Epithelial cell of proximal tubule (primary cell): ENCODE measurements around the gene SLC7A6. TPM values are rescaled to one million over a fixed set of nuclear protein-coding genes. Genes with fewer than 3 reads are reported as not detected.

Experiments
- DNase-seq: peaks from one replicate; pipeline ENCODE4 v3.0.0-alpha.2; 2011; ENCODE audit warnings: low read depth
- H3K4me3 ChIP-seq: 2 replicates; pipeline ENCODE4 v1.5.1; 2011; ENCODE audit warnings: low read depth, mild to moderate bottlenecking, low read length
- total RNA-seq: library from RNA; depleted of rRNA; stranded (reverse); fragments of >200 nt; gene quantifications from 2 replicates; pipeline ENCODE4 v1.2.3, GENCODE V29; 2015
- TF ChIP-seq, protein P1 (sequence below): conservative IDR thresholded peaks from 2 replicates; pipeline ENCODE4 v1.5.1; 2012; ENCODE audit warnings: low read depth, mild to moderate bottlenecking, low read length

Gene SLC7A6
- total RNA-seq, 1 donor from 2014 or later, result 10.6 TPM

DNA sequence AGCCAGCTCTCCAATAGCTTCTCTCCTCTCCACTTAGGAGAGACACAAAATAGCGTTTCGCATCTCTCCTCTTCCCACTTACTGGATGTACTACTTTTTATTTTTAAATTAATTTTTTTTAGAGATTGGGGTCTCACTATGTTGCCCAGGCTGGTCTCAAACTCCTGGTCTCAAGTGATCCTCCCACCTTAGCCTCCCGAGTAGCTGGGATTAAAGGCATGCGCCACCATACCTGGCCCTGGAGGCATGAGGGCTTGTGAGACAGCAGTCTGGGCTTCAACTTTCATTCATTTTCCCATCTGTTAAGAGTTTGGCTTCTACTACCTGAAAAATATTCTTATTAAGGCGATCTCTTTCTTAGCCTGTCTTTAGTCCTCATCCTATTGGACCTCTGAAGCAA is 28.1 kb downstream of the SLC7A6 start:
- H3K4me3 ChIP-seq, result no peak overlapping the region
- TF ChIP-seq, protein P1, sequence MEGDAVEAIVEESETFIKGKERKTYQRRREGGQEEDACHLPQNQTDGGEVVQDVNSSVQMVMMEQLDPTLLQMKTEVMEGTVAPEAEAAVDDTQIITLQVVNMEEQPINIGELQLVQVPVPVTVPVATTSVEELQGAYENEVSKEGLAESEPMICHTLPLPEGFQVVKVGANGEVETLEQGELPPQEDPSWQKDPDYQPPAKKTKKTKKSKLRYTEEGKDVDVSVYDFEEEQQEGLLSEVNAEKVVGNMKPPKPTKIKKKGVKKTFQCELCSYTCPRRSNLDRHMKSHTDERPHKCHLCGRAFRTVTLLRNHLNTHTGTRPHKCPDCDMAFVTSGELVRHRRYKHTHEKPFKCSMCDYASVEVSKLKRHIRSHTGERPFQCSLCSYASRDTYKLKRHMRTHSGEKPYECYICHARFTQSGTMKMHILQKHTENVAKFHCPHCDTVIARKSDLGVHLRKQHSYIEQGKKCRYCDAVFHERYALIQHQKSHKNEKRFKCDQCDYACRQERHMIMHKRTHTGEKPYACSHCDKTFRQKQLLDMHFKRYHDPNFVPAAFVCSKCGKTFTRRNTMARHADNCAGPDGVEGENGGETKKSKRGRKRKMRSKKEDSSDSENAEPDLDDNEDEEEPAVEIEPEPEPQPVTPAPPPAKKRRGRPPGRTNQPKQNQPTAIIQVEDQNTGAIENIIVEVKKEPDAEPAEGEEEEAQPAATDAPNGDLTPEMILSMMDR, result no peak
- DNase-seq, result no peak

DNA sequence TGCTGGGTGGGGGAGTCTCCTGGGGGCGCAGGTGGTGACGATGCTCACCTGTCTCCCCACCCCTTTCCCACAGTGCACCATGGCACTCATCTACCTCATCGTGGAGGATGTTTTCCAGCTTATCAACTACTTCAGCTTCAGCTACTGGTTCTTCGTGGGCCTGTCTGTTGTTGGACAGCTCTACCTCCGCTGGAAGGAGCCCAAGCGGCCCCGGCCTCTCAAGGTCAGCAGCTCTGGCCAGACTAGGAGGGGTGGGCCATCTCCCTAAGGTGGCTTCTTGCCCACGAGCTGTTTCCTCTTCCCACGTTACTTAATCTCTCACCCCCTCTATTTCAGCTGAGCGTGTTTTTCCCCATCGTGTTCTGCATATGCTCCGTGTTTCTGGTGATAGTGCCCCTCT is 32.0 kb downstream of the SLC7A6 start:
- TF ChIP-seq, protein P1, result no peak
- no peak for DNase-seq
- H3K4me3 ChIP-seq, result no peak overlapping the region

DNA sequence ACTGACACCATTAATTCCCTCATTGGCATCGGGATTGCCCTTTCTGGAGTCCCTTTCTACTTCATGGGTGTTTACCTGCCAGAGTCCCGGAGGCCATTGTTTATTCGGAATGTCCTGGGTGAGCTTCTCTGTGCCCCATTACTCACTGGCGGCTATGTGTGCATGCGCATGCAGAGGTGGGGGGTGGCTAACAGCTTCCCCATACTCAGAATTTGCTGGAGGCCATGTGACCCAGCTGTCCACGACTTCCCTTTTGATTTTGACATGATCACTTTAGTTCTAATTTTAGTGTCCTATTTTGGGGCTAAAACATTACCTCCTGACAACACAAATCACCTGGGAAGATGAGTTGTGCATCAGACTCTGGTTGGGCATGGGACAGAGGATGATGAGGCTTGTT is 32.4 kb downstream of the SLC7A6 start:
- TF ChIP-seq, protein P1, result no peak
- no peak for DNase-seq
- H3K4me3 ChIP-seq, result no peak overlapping the region

DNA sequence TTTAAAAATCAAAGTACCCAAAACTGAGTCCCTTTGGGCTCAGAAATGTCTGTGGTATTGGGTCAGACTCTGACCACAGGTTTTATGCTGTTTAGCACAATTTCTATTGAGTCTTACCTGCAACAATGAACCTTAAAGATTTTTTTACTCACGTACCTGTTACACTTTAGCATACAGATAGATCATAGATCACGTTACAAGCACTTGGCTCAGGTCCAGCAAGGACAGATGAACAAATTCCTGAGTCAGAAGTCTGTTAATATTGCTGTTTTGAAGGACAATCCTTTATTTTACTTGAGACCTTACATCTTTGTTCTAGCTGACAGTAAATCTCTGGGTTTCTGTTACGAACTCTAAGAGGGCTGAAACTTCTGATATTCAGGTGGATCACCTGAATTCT is 33.6 kb downstream of the SLC7A6 start:
- DNase-seq, result no peak
- TF ChIP-seq, protein P1, result no peak
- no peak overlapping the region for H3K4me3 ChIP-seq

DNA sequence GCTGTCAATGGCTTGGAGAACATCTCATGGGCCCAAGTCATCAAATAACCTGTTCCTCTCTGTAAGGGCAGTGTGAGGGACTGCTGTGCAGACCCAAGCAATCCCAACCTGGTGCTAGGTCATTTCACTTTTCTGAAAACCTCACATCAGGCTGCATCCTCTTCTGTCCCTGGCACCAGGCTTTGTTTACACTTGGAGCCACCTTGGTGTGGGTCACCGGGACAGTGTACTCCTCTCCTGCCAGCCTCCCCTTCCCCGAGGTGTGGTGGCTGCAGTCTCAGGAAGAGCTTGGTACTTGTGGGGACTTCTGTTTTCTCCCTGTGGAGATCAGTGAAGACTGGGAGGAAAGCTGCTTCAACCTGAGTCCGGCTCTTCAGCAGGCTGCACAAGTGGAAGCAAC is 34.0 kb downstream of the SLC7A6 start:
- H3K4me3 ChIP-seq, result no peak overlapping the region
- DNase-seq, result no peak
- TF ChIP-seq, protein P1, result no peak

DNA sequence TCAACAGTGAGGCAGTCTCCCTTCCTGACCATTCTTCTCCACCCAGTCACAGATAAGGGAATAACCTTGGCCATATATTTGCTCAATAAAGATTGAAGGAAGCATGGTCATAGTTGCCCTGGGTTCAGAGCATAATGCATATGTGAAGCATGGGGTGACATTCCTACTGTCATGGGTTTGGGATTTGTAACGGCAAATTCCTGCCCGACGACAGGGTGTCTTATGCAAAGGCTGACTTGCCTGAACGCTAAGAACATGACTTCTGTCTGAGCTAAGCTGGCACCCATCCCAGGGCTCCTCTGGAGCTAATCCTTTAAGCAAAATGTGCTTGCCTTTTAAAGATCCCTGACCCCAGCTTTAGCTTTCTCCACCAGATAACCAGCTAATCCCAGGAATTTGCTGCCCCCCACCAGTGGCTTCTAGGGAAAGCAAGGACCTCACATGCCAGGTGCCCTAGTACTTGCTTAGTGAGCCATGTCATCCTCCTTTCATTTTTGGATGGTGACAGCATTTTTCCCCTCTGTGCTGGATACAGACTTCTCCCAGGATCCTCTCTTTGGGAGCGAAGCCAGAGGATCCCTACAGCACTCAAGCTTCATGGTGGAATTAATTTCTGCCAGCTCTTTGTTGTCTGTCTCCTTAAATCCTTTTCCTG is 34.7 kb downstream of the SLC7A6 start:
- no peak for DNase-seq
- TF ChIP-seq, protein P1, result no peak

More for the DNA sequence above, 34.7 kb downstream of the SLC7A6 start:
- no peak overlapping the region for H3K4me3 ChIP-seq
